OCI-LY3 (cell line): ENCODE results near the gene CADM4.

Experiments
- H2AFZ ChIP-seq: fragments of 200-600, 300-600 bp; shearing (Covaris generic); 2 replicates; pipeline ENCODE4 v1.6.0; 2014; ENCODE audit warnings: antibody characterized with exemption, low read depth, low read length
- H3K27ac ChIP-seq: fragments of 200-600, 300-600 bp; sonication (generic); 2 replicates; pipeline ENCODE4 v1.5.1; 2014; ENCODE audit warnings: mild to moderate bottlenecking, low read length, moderate library complexity, mixed read lengths
- H3K27me3 ChIP-seq: fragments of 200-600, 300-600 bp; sonication (generic); 2 replicates; pipeline ENCODE4 v1.6.1; 2014; ENCODE audit warnings: low read depth, low read length, mixed read lengths
- H3K36me3 ChIP-seq: fragments of 200-600, 300-600 bp; sonication (generic); replicated peaks from 2 replicates; pipeline ENCODE3; 2014; ENCODE audit warnings: low read depth, low read length, mixed read lengths
- H3K4me1 ChIP-seq: fragments of 300-600, 200-600 bp; sonication (generic); 2 replicates; pipeline ENCODE4 v1.6.1; 2014; ENCODE audit warnings: low read length, mixed read lengths
- H3K4me2 ChIP-seq: fragments of 200-600, 300-600 bp; sonication (generic); 2 replicates; pipeline ENCODE4 v1.6.1; 2014; ENCODE audit warnings: low read length, mixed read lengths
- H3K4me3 ChIP-seq: fragments of 300-600, 200-600 bp; sonication (generic); 2 replicates; pipeline ENCODE4 v1.5.1; 2014; ENCODE audit warnings: antibody characterized with exemption, mild to moderate bottlenecking, low read length, moderate library complexity
- H3K79me2 ChIP-seq: fragments of 300-600, 200-600 bp; shearing (Covaris generic); 2 replicates; pipeline ENCODE4 v1.6.1; 2014; ENCODE audit warnings: mild to moderate bottlenecking, low read length, mixed read lengths
- H3K9ac ChIP-seq: fragments of 300-600, 200-600 bp; shearing (Covaris generic); 2 replicates; pipeline ENCODE4 v1.6.0; 2014; ENCODE audit warnings: mild to moderate bottlenecking, low read length, moderate library complexity
- H3K9me3 ChIP-seq: fragments of 200-600, 300-600 bp; shearing (Covaris generic); 2 replicates; pipeline ENCODE4 v1.6.1; 2014; ENCODE audit warnings: low read length, mixed read lengths; ENCODE audit not compliant: insufficient read depth
- H4K20me1 ChIP-seq: fragments of 200-600, 300-600 bp; sonication (generic); 2 replicates; pipeline ENCODE4 v1.6.1; 2016; ENCODE audit warnings: low read length, mixed read lengths; ENCODE audit not compliant: insufficient read depth
- CTCF ChIP-seq: fragments of 200-600, 300-600 bp; sonication (generic); IDR thresholded peaks from 2 replicates; pipeline ENCODE4 v1.5.1; 2014; ENCODE audit warnings: antibody characterized with exemption, low read length, low read depth
- EZH2phosphoT487 ChIP-seq: fragments of 200-600 bp; shearing (Covaris generic); IDR thresholded peaks from 2 replicates; pipeline ENCODE4 v1.6.1; 2018; ENCODE audit warnings: antibody characterized with exemption, mixed run types, low read depth

The CADM4 gene

GRCh38 chr19:43649514-43649913, 9.9 kb upstream of the CADM4 start:
- H4K20me1 ChIP-seq, result no peaks in the 10 kb centered on the region
- no peak overlapping the region for H3K9ac ChIP-seq
- peaks cover 4% of the 10 kb centered on the region; the same call in 1 of the 2 replicates for H3K4me1 ChIP-seq
- no peak overlapping the region for H2AFZ ChIP-seq
- no peaks in the 10 kb centered on the region for H3K36me3 ChIP-seq
- TF ChIP-seq EZH2phosphoT487, result no peak
- no peak for TF ChIP-seq CTCF
- H3K4me3 ChIP-seq, result no peak overlapping the region
- no peaks in the 10 kb centered on the region for H3K27me3 ChIP-seq
- no peaks in the 10 kb centered on the region for H3K79me2 ChIP-seq
- no peak overlapping the region for H3K4me2 ChIP-seq
- H3K27ac ChIP-seq, result no peak overlapping the region
- no peaks in the 10 kb centered on the region for H3K9me3 ChIP-seq

- no peak overlapping the region for H3K4me3 ChIP-seq
- H3K9me3 ChIP-seq, result no peaks in the 10 kb centered on the region
- H4K20me1 ChIP-seq, result no peaks in the 10 kb centered on the region
- H3K9ac ChIP-seq, result no peak overlapping the region
- no peaks in the 10 kb centered on the region for H3K79me2 ChIP-seq
- peaks cover 4% of the 10 kb centered on the region; the same call in 1 of the 2 replicates for H3K4me1 ChIP-seq
- TF ChIP-seq CTCF (no peak), EZH2phosphoT487 (no peak)
- H2AFZ ChIP-seq, result no peak overlapping the region
- no peak overlapping the region for H3K27ac ChIP-seq
- H3K4me2 ChIP-seq, result no peak overlapping the region
- no peaks in the 10 kb centered on the region for H3K27me3 ChIP-seq
- H3K36me3 ChIP-seq, result no peaks in the 10 kb centered on the region
These were observed 9.0 kb upstream of the CADM4 start for GRCh38 chr19:43648633-43649032.

GRCh38 chr19:43644181-43644580, 4.5 kb upstream of the CADM4 start:
- H3K36me3 ChIP-seq, result no peaks in the 10 kb centered on the region
- no peak overlapping the region for H3K4me3 ChIP-seq
- H3K9ac ChIP-seq, result no peak overlapping the region
- no peaks in the 10 kb centered on the region for H3K9me3 ChIP-seq
- no peak overlapping the region for H2AFZ ChIP-seq
- H3K27me3 ChIP-seq, result no peaks in the 10 kb centered on the region
- H3K79me2 ChIP-seq, result no peaks in the 10 kb centered on the region
- peaks cover under 1% of the 10 kb centered on the region; the same call in 1 of the 2 replicates for H3K4me1 ChIP-seq
- no peak overlapping the region for H3K27ac ChIP-seq
- no peak overlapping the region for H3K4me2 ChIP-seq
- TF ChIP-seq EZH2phosphoT487, result no peak
- no peak for TF ChIP-seq CTCF
- no peaks in the 10 kb centered on the region for H4K20me1 ChIP-seq

- Histone ChIP-seq H3K27me3 (no peaks in the 10 kb centered on the region), H3K4me3 (no peak overlapping the region), H2AFZ (no peak overlapping the region), H3K36me3 (no peaks in the 10 kb centered on the region), H3K27ac (no peak overlapping the region), H3K4me1 (peaks cover 9% of the 10 kb centered on the region), H3K4me2 (no peak overlapping the region), H4K20me1 (no peaks in the 10 kb centered on the region), H3K9me3 (no peaks in the 10 kb centered on the region), H3K9ac (no peak overlapping the region), H3K79me2 (no peaks in the 10 kb centered on the region)
- no peak for TF ChIP-seq EZH2phosphoT487
- TF ChIP-seq CTCF, result no peak
These were observed 3.7 kb upstream of the CADM4 start for GRCh38 chr19:43643326-43643725.
